PFSK-1 (cell line): Measurements from ENCODE around the gene SORBS1.

ENCODE experiments used
- POLR2AphosphoS5 ChIP-seq: IDR thresholded peaks from 2 replicates; pipeline ENCODE4 v1.6.1; 2012; ENCODE audit warnings: low read depth, mild to moderate bottlenecking, control low read depth, low read length, moderate library complexity
- TAF1 ChIP-seq: IDR thresholded peaks from 2 replicates; pipeline ENCODE4 v1.6.1; 2012; ENCODE audit warnings: low read length, control low read depth, borderline replicate concordance; ENCODE audit not compliant: insufficient read depth
- TF ChIP-seq, protein P1 (sequence below), 2 experiments: IDR thresholded peaks; 2 replicates each; pipeline versions ENCODE4 v1.6.1 to v1.8.0; 2011 to 2012; ENCODE audit warnings: low read depth in 2 of 2, low read length in 2 of 2, control low read depth in 1 of 2, inconsistent platforms in 1 of 2, mild to moderate bottlenecking in 1 of 2, moderate library complexity in 1 of 2; ENCODE audit not compliant: insufficient read depth in 1 of 2

DNA sequence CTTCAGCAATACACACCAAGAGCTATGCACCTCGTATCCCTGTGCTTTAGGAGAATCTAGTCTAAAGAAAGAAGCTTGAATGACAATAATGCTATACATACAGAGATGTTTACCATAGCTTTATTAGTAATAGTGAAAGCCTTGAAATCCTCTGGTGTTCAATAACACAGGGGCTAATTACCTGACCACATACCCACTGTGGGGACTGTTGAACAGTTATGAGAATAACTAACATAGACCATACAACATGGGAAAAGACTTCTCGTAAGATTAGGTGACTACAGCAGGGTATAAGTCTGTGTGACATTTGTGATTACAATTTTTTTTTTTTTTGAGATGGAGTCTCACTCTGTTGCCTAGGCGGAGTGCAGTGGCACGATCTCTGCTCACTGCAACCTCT lies 111.0 kb downstream of the SORBS1 start:
- TF ChIP-seq, protein P1, sequence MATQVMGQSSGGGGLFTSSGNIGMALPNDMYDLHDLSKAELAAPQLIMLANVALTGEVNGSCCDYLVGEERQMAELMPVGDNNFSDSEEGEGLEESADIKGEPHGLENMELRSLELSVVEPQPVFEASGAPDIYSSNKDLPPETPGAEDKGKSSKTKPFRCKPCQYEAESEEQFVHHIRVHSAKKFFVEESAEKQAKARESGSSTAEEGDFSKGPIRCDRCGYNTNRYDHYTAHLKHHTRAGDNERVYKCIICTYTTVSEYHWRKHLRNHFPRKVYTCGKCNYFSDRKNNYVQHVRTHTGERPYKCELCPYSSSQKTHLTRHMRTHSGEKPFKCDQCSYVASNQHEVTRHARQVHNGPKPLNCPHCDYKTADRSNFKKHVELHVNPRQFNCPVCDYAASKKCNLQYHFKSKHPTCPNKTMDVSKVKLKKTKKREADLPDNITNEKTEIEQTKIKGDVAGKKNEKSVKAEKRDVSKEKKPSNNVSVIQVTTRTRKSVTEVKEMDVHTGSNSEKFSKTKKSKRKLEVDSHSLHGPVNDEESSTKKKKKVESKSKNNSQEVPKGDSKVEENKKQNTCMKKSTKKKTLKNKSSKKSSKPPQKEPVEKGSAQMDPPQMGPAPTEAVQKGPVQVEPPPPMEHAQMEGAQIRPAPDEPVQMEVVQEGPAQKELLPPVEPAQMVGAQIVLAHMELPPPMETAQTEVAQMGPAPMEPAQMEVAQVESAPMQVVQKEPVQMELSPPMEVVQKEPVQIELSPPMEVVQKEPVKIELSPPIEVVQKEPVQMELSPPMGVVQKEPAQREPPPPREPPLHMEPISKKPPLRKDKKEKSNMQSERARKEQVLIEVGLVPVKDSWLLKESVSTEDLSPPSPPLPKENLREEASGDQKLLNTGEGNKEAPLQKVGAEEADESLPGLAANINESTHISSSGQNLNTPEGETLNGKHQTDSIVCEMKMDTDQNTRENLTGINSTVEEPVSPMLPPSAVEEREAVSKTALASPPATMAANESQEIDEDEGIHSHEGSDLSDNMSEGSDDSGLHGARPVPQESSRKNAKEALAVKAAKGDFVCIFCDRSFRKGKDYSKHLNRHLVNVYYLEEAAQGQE (IDR thresholded peaks at IDR 0.05; ENCODE audit: insufficient read depth in 1 of 2, low read depth in 2 of 2, low read length in 2 of 2) = no peak
- TF ChIP-seq TAF1 (no peak), POLR2AphosphoS5 (no peak)
